Right cardiac atrium (tissue), 5 donors: ENCODE results near the gene FAM50A. TPM values are rescaled to one million over a fixed set of nuclear protein-coding genes. Genes with fewer than 3 reads are reported as not detected.

Source experiments
- ATAC-seq, 2 donors: fragments of 200-7000 bp; cut with Tn5 transposase; one replicate each; pipeline versions ENCODE4 v1.8.0 to v1.9.1; 2020; ENCODE audit warnings: moderate library complexity in 2 of 2, mild to moderate bottlenecking in 1 of 2
- DNase-seq, 3 donors: peaks; one replicate each; pipeline ENCODE4 v3.0.0-alpha.2; 2020
- H3K27ac ChIP-seq: one replicate; pipeline ENCODE4 v1.5.1; 2013; ENCODE audit warnings: mild to moderate bottlenecking, low read length, control low read depth, moderate library complexity
- H3K27me3 ChIP-seq: one replicate; pipeline ENCODE4 v1.6.1; 2013; ENCODE audit not compliant: control insufficient read depth, insufficient read depth
- H3K4me1 ChIP-seq: one replicate; pipeline ENCODE4 v1.6.1; 2013; ENCODE audit warnings: low read length; ENCODE audit not compliant: control insufficient read depth, insufficient read depth
- H3K4me3 ChIP-seq: one replicate; pipeline ENCODE4 v1.5.1; 2013; ENCODE audit warnings: low read length, control low read depth
- H3K9me3 ChIP-seq: one replicate; pipeline ENCODE4 v1.6.1; 2013; ENCODE audit warnings: low read length; ENCODE audit not compliant: control insufficient read depth
- WGBS: extraction: QIAGEN DNeasy Blood & Tissue Kit; methylation state at CpG from one replicate; pipeline ENCODE4 v1.1.7; 2013; 5-methylcytosine and 5-hydroxymethylcytosine counted together
- intact Hi-C, 4 donors: fragments of 100-400 bp; cut with DNase I; formaldehyde crosslinking; loops; one replicate each; pipeline versions ENCODE4 v1.11.0 to v1.14.0; 2022 to 2023
- polyA plus RNA-seq: library from polyadenylated mRNA; stranded (reverse); fragments of 200-250 nt; gene quantifications from one replicate; pipeline ENCODE4 v1.2.3, GENCODE V29; 2013
- total RNA-seq, 4 donors: library from RNA; stranded (reverse); fragmentation: NEBNext Ultra II Directional; extraction: Animal tissue kit (Norgen Biotek cat#: 25700); gene quantifications; one replicate each; pipeline ENCODE4 v1.2.1, GENCODE V29; 2021
- donor health status: healthy with polysubstance abuse.
- donor health status: DM: no; HTN: yes; CAD: no.
- donor health status: DM: no; HTN: no; CAD: no.
- donor health status: DM: no; HTN: yes; CAD: no; lungs with severe emphysema.
- donor health status: DM: yes; HTN: yes; CAD: no.

The FAM50A gene
- total and polyA plus RNA-seq, 5 donors = 48.6 to 88.7 (median 53.3) TPM

- WGBS = 85% methylated on average over 21 of the region's 21 CpGs
- no peaks in the 10 kb centered on the region for H3K9me3 ChIP-seq
- intact Hi-C loops = no loop called here
- no peak for ATAC-seq
- H3K27ac ChIP-seq = no peak overlapping the region
- DNase-seq = no peak
- peaks cover 9% of the 10 kb centered on the region for H3K4me1 ChIP-seq
- no peaks in the 10 kb centered on the region for H3K27me3 ChIP-seq
- H3K4me3 ChIP-seq = no peak overlapping the region
These were observed 1.8 kb upstream of the FAM50A start for GRCh38 chrX:154441984-154442707.

GRCh38 chrX:154443479-154443910 is 446 bp upstream of the FAM50A start:
- peak; percentile 4 to 27 for ATAC-seq
- DNase-seq = no peak
- Histone ChIP-seq H3K27ac (peak overlapping the region; percentile 95), H3K4me1 (peaks cover 7% of the 10 kb centered on the region), H3K9me3 (no peaks in the 10 kb centered on the region), H3K27me3 (no peaks in the 10 kb centered on the region), H3K4me3 (peak overlapping the region; percentile 60)
- 6% methylated on average over 10 of the region's 10 CpGs for WGBS
- intact Hi-C loops = no loop called here

GRCh38 chrX:154444755-154445246 is 860 bp downstream of the FAM50A start:
- peak overlapping the region; percentile 60 for H3K4me3 ChIP-seq
- H3K4me1 ChIP-seq = peaks cover 7% of the 10 kb centered on the region
- peak in 1 of 3 donors; percentile 38 for DNase-seq
- ATAC-seq = no peak
- H3K27ac ChIP-seq = no peak overlapping the region
- H3K27me3 ChIP-seq = no peaks in the 10 kb centered on the region
- intact Hi-C loops = no loop called here
- H3K9me3 ChIP-seq = no peaks in the 10 kb centered on the region
- WGBS = 44% methylated on average over 13 of the region's 13 CpGs

DNA sequence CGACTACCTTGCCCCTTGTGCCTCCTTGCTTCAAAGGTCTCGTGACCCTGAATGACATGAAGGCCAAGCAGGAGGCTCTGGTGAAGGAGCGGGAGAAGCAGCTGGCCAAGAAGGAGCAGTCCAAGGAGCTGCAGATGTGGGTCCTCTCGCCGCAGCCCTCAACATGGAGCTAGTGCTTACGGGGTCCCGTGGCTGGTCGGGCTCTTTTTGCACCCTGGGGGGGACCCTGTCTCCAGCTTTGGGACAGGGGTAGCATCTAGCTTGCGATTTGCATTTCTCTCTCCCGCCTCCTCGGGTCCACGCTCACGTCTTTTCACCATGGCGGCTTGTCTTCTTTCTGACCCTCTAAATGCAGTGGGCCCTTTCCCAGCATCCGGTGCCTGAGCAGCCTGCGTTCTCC is 1.8 kb downstream of the FAM50A start:
- Histone ChIP-seq H3K27me3 (no peaks in the 10 kb centered on the region), H3K4me1 (peaks cover 7% of the 10 kb centered on the region), H3K9me3 (no peaks in the 10 kb centered on the region), H3K4me3 (no peak overlapping the region), H3K27ac (no peak overlapping the region)
- intact Hi-C loops = no loop called here
- 95% methylated on average over 16 of the region's 16 CpGs for WGBS
- ATAC-seq (no peak), DNase-seq (peak in 1 of 3 donors; percentile 44)

GRCh38 chrX:154446430-154446829 is 2.5 kb downstream of the FAM50A start:
- 91% methylated on average over 12 of the region's 12 CpGs for WGBS
- Histone ChIP-seq H3K4me3 (no peak overlapping the region), H3K27me3 (no peaks in the 10 kb centered on the region), H3K27ac (no peak overlapping the region), H3K9me3 (no peaks in the 10 kb centered on the region), H3K4me1 (peaks cover 7% of the 10 kb centered on the region)
- DNase-seq (peak in 1 of 3 donors; percentile 46), ATAC-seq (no peak)
- intact Hi-C loops = no loop called here

- H3K27me3 ChIP-seq = no peaks in the 10 kb centered on the region
- DNase-seq (no peak), ATAC-seq (no peak)
- H3K4me3 ChIP-seq = no peak overlapping the region
- intact Hi-C loops = no loop called here
- H3K27ac ChIP-seq = no peak overlapping the region
- WGBS = 89% methylated on average over 14 of the region's 14 CpGs
- peaks cover 7% of the 10 kb centered on the region for H3K4me1 ChIP-seq
- H3K9me3 ChIP-seq = no peaks in the 10 kb centered on the region
These were observed 4.5 kb downstream of the FAM50A start for GRCh38 chrX:154448484-154448883.

GRCh38 chrX:154449618-154450017 is 5.7 kb downstream of the FAM50A start:
- Histone ChIP-seq H3K27ac (no peak overlapping the region), H3K4me3 (no peak overlapping the region), H3K9me3 (no peaks in the 10 kb centered on the region), H3K27me3 (no peaks in the 10 kb centered on the region), H3K4me1 (peaks cover 7% of the 10 kb centered on the region)
- intact Hi-C loops = no loop called here
- WGBS = 93% methylated on average over 18 of the region's 18 CpGs
- DNase-seq = no peak
- ATAC-seq = no peak

DNA sequence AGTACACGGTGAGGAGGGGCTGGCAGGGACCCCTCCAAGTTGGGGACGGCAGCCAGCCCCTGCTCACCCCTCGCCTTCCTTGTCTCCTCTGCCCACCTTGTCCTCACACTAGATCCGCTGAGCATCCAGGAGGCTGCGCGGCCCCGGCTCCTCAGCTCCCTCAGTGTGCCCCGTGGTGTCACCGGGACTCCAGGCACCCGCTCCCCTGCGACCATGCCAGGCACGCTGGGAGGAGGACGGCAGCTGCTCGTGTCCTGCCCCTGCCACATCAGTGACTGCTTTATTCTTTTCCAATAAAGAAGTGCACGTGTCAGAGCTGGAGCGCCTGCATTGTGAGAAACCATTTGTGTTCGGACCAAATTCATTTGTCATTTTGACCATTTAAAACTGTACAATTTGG is 6.4 kb downstream of the FAM50A start:
- intact Hi-C loops = no loop called here
- ATAC-seq (no peak), DNase-seq (no peak)
- H3K4me1 ChIP-seq = peaks cover 2% of the 10 kb centered on the region
- WGBS = 93% methylated on average over 17 of the region's 17 CpGs
- no peak overlapping the region for H3K4me3 ChIP-seq
- H3K9me3 ChIP-seq = no peaks in the 10 kb centered on the region
- no peak overlapping the region for H3K27ac ChIP-seq
- no peaks in the 10 kb centered on the region for H3K27me3 ChIP-seq

GRCh38 chrX:154452823-154453222 is 8.9 kb downstream of the FAM50A start:
- Histone ChIP-seq H3K4me1 (no peaks in the 10 kb centered on the region), H3K4me3 (no peak overlapping the region)
- WGBS = 90% methylated on average over 9 of the region's 9 CpGs

GRCh38 chrX:154457491-154458115 is 13.7 kb downstream of the FAM50A start:
- Histone ChIP-seq H3K27ac (peak overlapping the region; percentile 30), H3K27me3 (no peaks in the 10 kb centered on the region), H3K4me1 (peaks cover 5% of the 10 kb centered on the region), H3K4me3 (peak overlapping the region; percentile 83), H3K9me3 (no peaks in the 10 kb centered on the region)
- DNase-seq (peak in 2 of 3 donors; percentile 38 to 73), ATAC-seq (peak; percentile 25 to 31)
- 5% methylated on average over 47 of the region's 65 CpGs for WGBS
- intact Hi-C loops = no loop called here

More at GRCh38 chrX:154452823-154453222, 8.9 kb downstream of the FAM50A start:
- ATAC-seq (no peak), DNase-seq (peak in 1 of 3 donors; percentile 29)
- Histone ChIP-seq H3K27ac (no peak overlapping the region), H3K27me3 (no peaks in the 10 kb centered on the region), H3K9me3 (no peaks in the 10 kb centered on the region)
- intact Hi-C loops = no loop called here
